ENCODE data around the gene SKOR2. TPM values are rescaled to one million over a fixed set of nuclear protein-coding genes. Genes with fewer than 3 reads are reported as not detected.

SKOR2 gene
- total RNA-seq, 1 experiment from 2014 or later = not detected

DNA sequence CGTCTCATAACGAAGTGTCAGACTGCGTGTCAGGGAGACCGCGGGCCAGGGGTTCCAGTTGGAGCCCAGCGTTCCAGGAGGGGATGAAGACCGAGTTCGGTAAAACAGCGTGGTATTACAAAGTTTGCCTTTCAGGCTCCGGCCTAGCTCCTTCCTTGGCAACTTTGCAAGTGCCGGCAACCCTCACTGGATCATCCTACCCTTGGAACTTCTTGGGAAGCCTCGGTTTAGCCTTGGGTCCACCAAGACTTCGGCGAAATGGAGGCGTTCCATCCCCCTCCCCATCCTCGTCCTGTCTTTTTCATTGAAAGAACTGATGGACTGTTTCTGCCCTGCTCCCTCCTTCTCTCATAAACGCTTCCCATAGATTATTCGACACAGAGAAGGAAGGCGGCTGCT lies 10.4 kb upstream of the SKOR2 start:
- TF ChIP-seq, protein P1, sequence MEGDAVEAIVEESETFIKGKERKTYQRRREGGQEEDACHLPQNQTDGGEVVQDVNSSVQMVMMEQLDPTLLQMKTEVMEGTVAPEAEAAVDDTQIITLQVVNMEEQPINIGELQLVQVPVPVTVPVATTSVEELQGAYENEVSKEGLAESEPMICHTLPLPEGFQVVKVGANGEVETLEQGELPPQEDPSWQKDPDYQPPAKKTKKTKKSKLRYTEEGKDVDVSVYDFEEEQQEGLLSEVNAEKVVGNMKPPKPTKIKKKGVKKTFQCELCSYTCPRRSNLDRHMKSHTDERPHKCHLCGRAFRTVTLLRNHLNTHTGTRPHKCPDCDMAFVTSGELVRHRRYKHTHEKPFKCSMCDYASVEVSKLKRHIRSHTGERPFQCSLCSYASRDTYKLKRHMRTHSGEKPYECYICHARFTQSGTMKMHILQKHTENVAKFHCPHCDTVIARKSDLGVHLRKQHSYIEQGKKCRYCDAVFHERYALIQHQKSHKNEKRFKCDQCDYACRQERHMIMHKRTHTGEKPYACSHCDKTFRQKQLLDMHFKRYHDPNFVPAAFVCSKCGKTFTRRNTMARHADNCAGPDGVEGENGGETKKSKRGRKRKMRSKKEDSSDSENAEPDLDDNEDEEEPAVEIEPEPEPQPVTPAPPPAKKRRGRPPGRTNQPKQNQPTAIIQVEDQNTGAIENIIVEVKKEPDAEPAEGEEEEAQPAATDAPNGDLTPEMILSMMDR (IDR thresholded peaks at IDR 0.05) = no peak
- TF ChIP-seq SIN3A (IDR thresholded peaks at IDR 0.05; ENCODE audit: borderline replicate concordance, insufficient read depth, low read depth, low read length) (no peak), POLR2AphosphoS5 (IDR thresholded peaks at IDR 0.05; ENCODE audit: low read depth, low read length) (no peak), TCF7L2 (IDR thresholded peaks at IDR 0.05; ENCODE audit: low read depth, low read length) (no peak)
- TF ChIP-seq, protein P2, sequence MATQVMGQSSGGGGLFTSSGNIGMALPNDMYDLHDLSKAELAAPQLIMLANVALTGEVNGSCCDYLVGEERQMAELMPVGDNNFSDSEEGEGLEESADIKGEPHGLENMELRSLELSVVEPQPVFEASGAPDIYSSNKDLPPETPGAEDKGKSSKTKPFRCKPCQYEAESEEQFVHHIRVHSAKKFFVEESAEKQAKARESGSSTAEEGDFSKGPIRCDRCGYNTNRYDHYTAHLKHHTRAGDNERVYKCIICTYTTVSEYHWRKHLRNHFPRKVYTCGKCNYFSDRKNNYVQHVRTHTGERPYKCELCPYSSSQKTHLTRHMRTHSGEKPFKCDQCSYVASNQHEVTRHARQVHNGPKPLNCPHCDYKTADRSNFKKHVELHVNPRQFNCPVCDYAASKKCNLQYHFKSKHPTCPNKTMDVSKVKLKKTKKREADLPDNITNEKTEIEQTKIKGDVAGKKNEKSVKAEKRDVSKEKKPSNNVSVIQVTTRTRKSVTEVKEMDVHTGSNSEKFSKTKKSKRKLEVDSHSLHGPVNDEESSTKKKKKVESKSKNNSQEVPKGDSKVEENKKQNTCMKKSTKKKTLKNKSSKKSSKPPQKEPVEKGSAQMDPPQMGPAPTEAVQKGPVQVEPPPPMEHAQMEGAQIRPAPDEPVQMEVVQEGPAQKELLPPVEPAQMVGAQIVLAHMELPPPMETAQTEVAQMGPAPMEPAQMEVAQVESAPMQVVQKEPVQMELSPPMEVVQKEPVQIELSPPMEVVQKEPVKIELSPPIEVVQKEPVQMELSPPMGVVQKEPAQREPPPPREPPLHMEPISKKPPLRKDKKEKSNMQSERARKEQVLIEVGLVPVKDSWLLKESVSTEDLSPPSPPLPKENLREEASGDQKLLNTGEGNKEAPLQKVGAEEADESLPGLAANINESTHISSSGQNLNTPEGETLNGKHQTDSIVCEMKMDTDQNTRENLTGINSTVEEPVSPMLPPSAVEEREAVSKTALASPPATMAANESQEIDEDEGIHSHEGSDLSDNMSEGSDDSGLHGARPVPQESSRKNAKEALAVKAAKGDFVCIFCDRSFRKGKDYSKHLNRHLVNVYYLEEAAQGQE (IDR thresholded peaks at IDR 0.05; ENCODE audit: insufficient read depth in 1 of 2, low read depth in 2 of 2, low read length in 1 of 2) = no peak
- ChIA-PET CTCF (interaction anchor here (0.6 kb wide), 1 partner anchor 492 kb away, joined by 4 read pairs; no protein-coding TSS in a partner anchor), POLR2A (no interaction called here)
- Histone ChIP-seq H3K9me3 (ENCODE audit: control insufficient read depth, insufficient read depth, low read depth, low read length) (no peaks in the 10 kb centered on the region), H3K4me1 (ENCODE audit: control insufficient read depth, insufficient read depth, low read length) (no peaks in the 10 kb centered on the region), H3K27ac (ENCODE audit: low read length) (no peak overlapping the region), H3K36me3 (ENCODE audit: control insufficient read depth, insufficient read depth, low read length) (no peaks in the 10 kb centered on the region), H3K4me3 (ENCODE audit: low read depth in 2 of 2, low read length in 2 of 2) (no peak overlapping the region), H3K27me3 (ENCODE audit: control insufficient read depth, insufficient read depth, low read length) (no peaks in the 10 kb centered on the region)
- in situ Hi-C loops (cut with HindIII; ENCODE audit: low pct_unique_long_range_greater_than_20kb, low sequenced_read_pairs) = no loop called here
- DNase-seq (ENCODE audit: low read depth, low spot score) = no peak
- no TSS peak for BruUV-seq (replicated peaks)
- ATAC-seq = no peak
- intact Hi-C loops (cut with micrococcal nuclease; ENCODE audit: unreplicated experiment) = no loop called here

DNA sequence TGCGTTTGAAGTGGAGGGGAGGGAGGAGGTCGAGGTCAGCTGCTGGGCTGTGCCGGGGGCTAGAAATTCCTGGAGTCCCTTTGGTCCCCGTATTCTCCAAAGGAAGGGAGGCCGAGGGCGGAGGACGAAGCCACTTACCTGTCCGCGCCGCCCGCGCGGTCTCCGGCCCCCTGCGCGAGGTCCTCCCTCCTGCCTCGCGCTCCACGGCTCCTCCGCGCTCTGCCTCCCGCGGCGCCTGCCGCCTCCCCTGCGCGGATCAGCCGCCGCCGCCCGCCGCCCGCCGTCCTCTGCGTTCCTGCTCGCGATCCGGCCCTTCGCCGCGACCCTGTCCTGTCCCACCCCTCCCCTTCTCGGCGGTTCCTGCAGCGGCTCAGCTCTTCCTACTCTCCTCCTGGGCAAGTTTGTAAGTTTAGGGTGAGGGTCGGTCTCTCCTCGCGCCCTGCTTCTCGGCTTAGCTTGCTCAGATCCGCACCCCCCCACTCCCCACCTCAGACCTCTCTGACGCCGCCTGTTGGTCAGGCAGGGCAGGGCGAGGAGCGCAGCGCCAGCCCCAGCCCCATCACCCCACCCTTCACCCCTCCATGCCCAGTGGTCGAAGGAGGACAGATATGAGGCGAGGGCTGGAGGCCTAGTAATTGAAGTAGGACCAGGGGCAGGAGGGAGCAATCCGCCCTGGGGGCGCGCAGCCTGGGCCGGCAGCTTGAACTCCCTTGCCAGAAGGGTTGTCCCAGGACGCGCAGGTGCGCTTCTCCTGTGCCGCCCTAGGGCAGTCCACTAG lies 9.7 kb upstream of the SKOR2 start:
- H3K4me1 ChIP-seq (ENCODE audit: control insufficient read depth, insufficient read depth, low read length) = no peaks in the 10 kb centered on the region
- no TSS peak for BruUV-seq (replicated peaks)
- no peak for ATAC-seq
- H3K4me3 ChIP-seq (ENCODE audit: low read depth in 2 of 2, low read length in 2 of 2) = no peak overlapping the region
- no peaks in the 10 kb centered on the region for H3K27me3 ChIP-seq (ENCODE audit: control insufficient read depth, insufficient read depth, low read length)
- in situ Hi-C loops (cut with HindIII; ENCODE audit: low pct_unique_long_range_greater_than_20kb, low sequenced_read_pairs) = no loop called here
- intact Hi-C loops (cut with micrococcal nuclease; ENCODE audit: unreplicated experiment) = no loop called here
- TF ChIP-seq TCF7L2 (IDR thresholded peaks at IDR 0.05; ENCODE audit: low read depth, low read length) (no peak), SIN3A (IDR thresholded peaks at IDR 0.05; ENCODE audit: borderline replicate concordance, insufficient read depth, low read depth, low read length) (no peak), POLR2AphosphoS5 (IDR thresholded peaks at IDR 0.05; ENCODE audit: low read depth, low read length) (no peak)
- TF ChIP-seq, protein P1 (IDR thresholded peaks at IDR 0.05) = no peak
- TF ChIP-seq, protein P2 (IDR thresholded peaks at IDR 0.05; ENCODE audit: insufficient read depth in 1 of 2, low read depth in 2 of 2, low read length in 1 of 2) = no peak
- DNase-seq (ENCODE audit: low read depth, low spot score) = no peak
- no peak overlapping the region for H3K27ac ChIP-seq (ENCODE audit: low read length)
- ChIA-PET CTCF (interaction anchor here (0.6 kb wide), 1 partner anchor 493 kb away, joined by 4 read pairs; no protein-coding TSS in a partner anchor), POLR2A (no interaction called here)
- H3K9me3 ChIP-seq (ENCODE audit: control insufficient read depth, insufficient read depth, low read depth, low read length) = no peaks in the 10 kb centered on the region
- H3K36me3 ChIP-seq (ENCODE audit: control insufficient read depth, insufficient read depth, low read length) = no peaks in the 10 kb centered on the region
